Transverse colon (tissue), 3 donors: ENCODE data around the gene HMMR.

ENCODE experiments used
- CTCF ChIP-seq, 5 experiments: fragments of 200-600 bp in 3 of 5; fragments of 450-650 bp in 2 of 5; sonication (generic) in 3 of 5; IDR thresholded peaks; 1 replicate in 2 of 5; 2 replicates in 3 of 5; pipeline ENCODE4 v1.5.1; 2016 to 2017; ENCODE audit warnings: antibody characterized with exemption in 5 of 5, inconsistent platforms in 3 of 5, mild to moderate bottlenecking in 2 of 5, moderate library complexity in 1 of 5
- EP300 ChIP-seq: sonication (generic); formaldehyde crosslinking; IDR thresholded peaks from one replicate; pipeline ENCODE4 v1.6.1; 2017; ENCODE audit warnings: antibody characterized with exemption, low read depth
- POLR2A ChIP-seq: fragments of 450-650 bp; IDR thresholded peaks from one replicate; pipeline ENCODE4 v1.6.1; 2016; ENCODE audit warnings: antibody characterized with exemption, mild to moderate bottlenecking, moderate library complexity

- no peak for TF ChIP-seq EP300
- peak; percentile 98 for TF ChIP-seq POLR2A
- TF ChIP-seq CTCF (IDR thresholded peaks at IDR 0.05) = peak; percentile 33 to 62 (median 38)
These were observed 45.1 kb downstream of the HMMR start, which contains the start of gene MAT2B for GRCh38 chr5:163505368-163506094.
